Ecto neural progenitor cell (in vitro differentiated cells): ENCODE measurements around the gene VAPA.

ENCODE experiments used
- DNase-seq: peaks from one replicate; pipeline ENCODE4 v3.0.0-alpha.2; 2018; ENCODE audit warnings: low spot score

The VAPA gene

DNA sequence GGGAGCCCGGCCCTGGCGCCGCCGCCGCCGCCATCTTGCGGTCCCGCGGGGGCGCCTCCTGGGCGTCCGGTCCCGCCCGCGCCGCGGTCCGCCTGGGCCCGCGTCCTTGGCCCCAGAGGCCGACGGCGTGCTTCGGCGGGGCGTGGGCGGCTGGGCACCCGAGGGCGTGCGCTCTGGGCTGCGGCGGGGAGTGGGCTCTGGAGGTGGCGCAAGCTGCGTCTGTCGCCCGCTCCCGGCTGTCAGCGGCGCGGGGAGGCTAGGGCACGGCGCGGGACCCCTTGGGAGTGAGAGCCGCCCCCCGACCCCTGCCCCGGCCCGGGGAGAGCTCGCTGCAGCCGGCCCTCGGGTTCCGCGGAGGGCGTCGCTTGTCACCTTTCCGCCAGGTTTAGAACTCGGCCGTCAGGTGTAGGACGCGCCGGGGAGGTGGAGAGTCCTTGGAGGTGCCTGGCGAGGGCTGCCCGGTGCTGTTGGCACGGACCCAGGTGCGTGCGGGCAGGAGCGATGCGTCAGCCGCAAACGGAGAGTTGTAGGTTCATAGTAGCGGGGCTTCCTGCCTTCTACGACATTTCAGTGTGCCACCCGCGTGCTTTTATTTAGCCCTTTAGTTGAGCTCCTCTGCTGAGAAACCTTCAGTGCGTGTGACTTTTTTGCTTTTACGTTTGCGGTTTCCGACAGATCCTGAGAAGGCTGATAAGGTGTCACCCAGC lies 921 bp downstream of the VAPA start:
- no peak for DNase-seq

DNA sequence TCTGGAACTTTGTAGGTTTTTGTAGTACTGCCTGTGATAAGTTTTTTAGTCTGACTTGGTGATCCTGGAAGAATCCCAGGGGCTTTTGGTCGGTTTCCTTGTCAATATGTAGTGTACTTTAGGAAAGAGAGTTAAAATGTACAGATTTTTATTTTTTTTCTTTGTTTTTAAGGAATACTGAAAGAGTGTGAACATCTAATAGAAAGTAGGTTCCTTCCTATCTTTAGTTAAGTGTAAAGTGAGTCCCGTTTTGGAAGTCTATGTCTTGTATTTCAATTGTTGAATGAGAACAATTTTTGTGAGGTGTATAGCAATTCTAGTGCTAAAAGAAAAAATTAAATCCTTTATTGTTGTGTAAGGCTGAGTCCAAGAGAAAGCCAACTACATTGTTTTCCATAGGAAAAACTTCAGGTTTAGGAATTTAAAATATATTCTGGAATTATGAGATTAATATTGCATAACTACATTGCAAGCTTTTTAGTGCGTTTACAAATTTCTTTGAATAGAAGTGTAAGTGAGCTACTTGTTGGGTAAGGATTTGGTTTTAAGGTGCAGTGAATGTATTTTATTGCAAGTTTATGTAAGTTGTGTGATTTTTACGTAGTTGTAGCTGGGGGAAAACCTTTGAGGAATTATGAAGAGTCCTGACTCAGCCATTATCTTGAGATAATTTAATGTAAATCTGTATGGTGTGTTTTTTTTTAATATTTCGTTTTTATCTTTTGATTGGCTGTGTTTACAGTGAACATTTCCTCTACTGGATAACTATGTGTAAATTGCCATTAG lies 1.7 kb downstream of the VAPA start:
- DNase-seq: no peak

DNA sequence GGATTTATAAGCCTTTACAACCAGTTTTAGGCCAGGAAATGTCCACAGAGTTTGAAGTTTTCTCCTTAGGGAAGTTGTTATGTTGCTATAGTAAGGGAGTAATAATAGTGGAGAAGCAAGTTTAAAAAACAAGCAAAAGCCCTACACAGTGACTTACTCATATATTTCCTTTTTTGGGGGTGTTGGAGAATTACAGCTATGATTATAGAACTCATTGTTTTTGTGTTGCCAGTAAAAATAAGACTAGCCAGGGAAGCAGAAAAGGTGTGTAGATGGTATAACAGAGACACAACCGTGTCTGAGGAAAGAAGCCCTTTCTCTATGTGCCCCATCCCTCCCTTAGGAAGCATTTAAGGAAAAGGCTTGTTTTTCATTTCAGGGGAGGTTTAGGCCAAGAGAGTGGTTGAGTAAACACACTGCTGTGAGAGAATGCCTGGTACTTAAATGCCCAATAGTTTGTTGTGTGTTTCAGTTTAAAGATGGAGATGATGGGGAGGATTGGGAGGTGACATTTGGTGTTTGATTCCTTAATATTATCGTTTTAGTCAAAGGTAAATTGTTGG lies 2.3 kb downstream of the VAPA start:
- DNase-seq: no peak

DNA sequence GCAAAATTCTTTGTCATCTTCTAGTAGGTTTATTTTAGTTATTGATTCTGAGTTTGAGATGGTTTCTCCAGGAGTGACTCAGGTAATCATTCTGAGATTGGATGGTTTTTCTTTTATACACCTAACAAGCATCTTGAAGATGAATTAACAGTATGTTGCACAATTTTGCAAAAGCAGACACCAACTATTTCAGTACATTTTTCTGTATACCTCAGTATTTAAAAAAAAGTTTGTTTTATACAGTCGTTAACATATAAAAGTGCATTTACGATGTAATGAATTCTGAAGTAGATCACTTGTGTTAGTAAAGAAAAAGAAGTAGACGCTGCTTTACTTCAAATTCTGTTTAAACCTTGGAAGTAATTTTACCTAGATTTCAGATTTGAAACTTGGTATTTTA lies 3.0 kb downstream of the VAPA start:
- DNase-seq: no peak

DNA sequence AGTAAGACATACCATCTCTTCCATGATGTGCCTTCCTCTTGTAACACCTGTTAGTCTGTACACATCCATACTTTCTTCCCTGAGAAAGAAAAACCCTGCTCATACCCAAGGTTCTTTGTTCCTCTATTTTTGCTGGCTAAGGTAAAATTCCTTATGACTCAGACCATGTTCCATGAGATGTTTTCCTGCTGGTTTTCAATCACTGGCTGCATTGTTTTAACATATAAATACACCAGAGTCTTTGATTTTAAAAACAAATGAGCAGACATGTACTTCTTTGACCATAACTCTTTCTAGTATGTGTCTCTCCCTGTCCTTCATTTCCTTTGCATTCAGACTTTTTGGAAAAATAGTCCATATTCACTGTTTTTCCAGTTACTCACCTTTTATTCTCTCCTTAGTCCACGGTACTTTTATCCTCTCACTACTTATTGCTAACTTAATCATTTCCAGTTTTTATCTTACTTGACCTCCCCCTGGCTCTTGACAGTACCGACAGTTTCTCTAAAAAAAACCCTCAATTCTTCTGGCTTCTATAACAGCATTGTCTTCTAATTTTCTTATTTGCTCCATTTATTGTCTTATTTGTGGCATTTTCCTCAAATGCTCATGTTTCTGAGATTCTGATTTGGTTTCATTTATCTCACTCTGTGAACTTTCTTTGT lies 4.3 kb downstream of the VAPA start:
- no peak for DNase-seq

DNA sequence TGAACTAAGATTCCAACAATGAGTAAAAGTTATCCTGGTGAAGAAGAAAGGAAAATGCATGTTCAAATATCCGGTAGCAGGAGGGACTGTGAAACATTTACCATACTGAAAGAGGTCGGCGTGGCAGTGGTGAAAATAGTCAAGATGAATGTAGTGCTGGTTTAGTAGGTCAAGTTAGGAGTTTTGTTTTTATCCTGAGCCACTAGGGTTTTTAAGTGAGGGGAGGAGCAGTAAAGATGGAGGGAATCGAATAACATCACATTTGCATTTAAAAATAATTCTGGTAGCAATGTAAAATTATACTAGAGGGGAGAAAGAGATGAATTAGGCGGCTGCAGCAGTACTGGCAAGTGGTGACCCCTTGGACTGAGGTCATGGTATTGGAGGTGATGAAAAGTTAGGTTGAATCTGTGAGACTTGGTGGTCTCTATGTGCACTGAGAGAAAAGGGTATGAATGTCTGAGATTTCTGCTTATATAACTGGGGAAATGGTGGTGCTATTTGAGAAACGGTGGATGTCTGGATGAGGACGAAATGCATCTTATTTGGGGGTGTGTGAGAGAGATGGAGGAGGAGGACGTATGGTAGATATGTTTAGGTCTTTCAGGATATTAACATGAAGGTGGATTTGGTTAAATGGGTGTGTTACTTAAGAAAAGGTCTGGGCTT lies 5.9 kb downstream of the VAPA start:
- DNase-seq: no peak

DNA sequence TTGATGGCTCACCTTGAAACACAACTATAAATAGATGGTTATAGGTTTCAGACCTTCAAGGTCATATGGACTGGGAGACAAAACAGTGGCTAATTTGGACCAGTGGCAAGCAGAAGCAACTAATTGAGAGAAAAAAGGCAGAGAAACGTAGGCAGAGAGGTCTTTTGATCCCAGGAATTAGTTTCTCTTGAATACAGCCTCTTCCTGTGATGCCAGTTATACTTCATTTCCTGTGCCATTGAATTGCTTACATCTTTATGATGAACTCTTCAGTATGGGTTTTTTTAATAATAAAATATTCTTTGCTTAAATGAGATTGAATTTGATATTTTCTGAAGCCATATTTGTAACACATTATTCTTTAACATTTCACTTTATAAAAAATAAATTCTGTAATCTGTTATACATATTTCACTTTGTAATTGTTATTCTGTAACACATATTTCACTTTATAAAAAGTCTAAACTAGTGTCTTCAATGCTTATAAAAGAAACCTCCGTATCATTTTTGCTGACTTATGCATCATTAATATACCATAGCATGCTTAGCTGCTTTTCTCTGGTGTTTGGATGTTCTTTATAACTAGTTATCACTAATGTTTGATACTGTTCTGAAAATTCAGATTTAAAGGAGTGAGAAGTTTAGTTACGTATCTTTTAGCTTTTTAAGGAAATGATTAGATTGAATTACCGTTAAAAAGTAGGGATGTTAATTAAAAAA lies 8.9 kb downstream of the VAPA start:
- DNase-seq: no peak

DNA sequence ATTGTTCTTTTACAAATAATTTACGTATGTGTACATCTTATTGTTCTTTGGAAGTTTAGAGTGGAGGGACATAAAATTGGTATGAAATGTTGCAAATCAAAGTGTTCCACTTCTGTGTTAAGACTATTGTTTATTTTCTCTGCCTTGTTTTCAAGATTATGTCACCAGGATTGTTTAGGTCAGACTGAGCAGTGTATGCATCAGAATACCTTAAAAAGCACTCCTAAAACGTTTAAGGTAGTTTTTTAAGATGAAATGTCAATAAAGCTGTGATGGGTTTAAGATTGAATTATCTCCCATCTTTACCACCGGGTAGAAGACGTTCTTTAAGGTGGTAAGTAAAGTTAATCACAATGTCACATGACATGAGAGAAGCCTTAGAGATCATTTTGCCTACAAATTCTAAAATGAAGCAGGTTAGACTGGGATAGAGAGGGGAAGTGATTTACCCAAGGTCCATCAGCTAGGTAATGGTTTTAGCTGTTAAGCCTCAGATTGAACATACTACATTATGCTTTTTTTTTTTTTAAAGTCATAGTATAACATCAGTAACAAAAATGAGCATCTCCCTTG lies 10.6 kb downstream of the VAPA start:
- DNase-seq: no peak

DNA sequence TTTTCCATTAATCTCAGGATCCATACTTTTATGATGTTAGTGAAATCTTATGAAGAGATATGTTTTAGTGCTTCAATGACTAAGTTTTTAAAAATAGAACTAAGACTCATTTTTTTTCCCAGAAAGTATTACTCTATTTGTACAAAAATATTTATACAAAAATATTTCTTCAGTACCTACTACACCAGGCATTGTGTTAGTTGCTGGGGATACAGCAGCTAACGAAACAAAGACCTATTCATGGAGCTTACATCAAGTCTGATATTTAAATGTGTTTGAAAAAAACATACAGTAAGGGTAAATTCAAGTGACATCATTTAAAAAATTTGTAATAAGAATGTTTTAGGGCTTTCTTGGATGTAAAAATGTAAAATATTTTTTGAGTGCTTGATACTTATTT lies 11.6 kb downstream of the VAPA start:
- no peak for DNase-seq

DNA sequence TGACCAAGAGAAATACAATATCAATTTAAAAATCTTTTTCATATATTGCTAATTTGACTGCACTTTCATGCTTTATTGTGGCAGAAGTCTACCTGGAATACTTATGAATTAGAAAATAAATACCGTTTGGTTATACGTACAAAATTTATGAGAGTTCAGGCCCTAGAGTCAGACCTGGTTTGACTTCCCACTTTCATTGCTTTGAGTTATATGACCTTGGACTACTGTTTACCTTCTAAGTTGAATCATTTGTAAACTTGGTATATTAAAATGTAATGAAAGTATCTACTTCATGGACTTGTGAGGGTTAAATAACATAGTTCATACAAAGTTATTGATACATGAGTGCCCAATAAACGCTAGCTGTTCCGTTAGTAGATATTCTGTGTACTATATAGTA lies 12.0 kb downstream of the VAPA start:
- no peak for DNase-seq

DNA sequence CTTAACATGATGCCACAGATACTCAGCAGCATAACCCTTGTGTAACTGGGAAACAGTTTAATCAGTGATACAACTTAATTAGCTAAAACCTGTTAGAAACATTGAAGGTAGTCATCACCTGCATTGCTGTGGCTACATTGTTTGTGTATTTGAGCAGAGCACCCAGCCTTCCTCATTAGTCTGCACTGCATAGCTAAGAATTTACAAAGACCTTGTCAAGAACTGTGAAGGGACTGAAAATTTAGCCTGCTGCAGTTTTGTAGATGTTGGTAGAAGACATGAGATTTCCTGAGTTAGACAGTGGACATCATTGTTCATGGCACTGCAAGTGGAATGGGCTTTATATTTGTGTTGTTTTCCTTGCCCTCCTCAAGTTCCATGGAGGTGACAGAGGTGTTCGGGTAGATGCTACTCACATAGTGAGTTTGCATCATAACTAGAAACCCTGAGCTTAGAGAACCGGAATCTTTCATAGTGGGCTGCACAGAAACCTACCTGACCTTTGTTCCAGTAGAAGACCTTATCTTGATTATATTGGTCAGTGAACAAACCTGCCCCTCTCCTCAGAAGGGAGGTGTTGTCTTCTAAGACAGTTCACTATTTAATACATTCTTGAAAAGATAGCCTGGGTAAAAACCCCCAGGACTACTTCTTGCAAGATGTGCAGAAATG lies 12.5 kb downstream of the VAPA start:
- no peak for DNase-seq

DNA sequence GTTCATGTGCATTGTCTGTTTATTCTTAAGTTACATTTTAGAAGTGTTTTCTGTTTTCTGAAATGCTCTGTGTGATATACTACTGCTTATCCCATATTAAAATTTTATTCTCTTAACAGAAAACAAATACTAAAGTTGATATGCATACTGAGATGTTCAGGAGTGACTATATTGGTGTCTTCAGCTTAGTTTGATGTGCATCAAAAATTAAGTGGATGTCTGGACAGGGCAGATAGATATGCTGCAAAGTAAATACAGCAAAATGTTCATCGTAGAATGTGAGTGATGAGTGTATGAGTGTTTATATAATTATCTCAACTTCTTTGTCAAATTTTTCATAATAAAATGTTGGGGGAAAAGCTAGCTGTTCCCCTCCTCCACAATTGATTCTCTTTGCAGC lies 13.2 kb downstream of the VAPA start:
- no peak for DNase-seq

DNA sequence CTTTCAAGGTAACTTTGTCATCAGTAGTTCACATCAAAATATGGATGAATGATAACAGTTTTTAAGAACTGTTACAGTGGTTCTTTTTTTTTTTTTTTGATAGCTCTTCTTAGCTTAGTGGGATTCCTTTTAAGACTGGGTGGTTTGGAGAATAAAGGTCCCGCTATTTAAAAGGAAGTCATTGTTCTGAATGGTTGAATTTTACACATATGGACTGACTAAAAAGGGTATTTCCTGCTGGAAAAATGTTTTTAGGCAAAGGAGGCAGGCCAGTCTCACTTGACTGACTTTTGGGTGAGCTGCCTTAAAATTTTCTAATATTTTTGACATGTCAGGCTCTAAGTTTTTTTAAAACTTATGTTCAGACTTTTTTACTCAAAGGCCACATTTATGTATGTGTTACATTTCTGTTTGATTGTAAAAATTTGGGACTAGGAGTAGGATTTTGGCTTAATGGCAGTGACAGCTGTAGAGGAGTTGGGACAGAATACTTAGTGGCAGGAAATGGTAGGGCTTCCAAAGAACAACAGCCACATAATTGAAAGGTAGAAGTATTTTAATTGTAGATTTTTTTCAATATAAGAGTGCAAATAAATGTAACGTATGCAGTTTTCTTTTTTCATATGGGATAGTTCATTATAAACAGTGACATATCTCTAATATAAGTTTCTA lies 13.7 kb downstream of the VAPA start:
- DNase-seq: no peak

DNA sequence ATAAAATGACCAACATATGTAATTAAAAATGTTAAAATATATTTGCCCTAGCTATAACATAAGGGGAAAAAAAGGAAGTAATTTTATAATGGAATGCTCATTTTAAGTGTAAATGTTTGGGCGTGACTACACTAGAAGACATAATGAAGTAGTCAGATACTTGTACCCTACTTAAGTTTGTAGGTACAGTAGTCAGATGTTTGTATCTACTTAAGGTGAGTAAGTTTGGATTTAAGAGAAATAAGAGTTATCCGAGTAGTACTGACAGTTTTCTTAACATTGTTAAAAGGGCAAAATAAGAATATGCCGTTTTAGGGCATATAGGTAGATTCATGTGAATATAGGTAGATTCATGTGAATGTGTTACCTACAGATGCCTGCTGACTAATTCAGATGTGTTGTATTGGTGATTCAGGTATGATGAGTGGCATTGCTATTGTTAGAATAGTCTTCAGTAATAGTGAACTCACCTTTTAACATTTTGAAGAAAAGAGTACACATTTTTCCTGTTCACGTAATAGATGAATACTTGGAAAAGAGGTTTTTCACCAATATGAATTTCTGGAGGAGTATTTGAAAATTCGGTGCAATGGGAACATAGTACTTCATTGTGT lies 14.9 kb downstream of the VAPA start:
- DNase-seq: no peak

DNA sequence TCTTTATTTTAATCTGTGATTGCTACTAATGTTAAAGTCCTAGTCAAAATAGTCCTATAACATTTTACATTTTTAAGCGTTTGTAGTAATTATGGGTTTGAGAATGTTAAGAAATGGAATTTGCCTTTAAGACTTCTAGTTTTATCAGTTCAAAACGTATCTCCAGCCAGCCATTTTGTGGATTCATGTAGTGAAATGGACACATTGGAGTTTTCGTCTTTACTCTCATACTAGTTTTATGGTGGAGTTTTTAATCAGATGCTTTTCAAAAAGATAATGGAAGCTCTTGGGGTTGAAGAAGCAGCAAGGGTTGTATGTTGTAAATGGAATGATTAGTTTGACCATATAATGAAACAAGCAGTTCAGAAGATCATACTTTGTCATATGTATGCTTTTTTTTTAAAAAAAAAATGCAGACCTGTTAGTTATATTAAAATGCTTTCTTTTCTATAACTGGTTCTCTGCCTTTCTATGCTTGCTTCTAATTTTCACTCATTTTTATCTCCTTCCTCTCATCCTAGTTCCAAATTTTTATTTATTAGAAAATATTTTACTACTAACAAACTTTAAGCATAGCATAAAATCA lies 16.6 kb downstream of the VAPA start:
- no peak for DNase-seq

DNA sequence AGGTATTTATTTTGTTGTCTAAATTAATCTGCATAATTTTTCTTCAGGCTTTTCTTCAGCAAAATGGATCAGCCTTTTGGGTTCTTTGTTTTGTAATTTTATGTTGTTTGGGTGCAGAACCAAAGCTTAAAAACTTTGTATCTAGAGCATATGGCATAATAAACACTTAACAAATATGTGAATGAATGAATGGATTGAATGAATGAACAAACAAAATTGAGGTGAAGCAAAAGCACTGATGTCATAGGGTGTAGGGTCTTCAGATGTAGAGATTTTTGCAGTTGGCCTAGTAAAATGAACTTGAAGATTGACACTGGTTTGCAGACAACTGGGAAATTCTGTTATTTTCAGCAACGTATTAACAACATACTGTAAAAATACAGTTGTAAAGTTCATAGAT lies 17.3 kb downstream of the VAPA start:
- no peak for DNase-seq

DNA sequence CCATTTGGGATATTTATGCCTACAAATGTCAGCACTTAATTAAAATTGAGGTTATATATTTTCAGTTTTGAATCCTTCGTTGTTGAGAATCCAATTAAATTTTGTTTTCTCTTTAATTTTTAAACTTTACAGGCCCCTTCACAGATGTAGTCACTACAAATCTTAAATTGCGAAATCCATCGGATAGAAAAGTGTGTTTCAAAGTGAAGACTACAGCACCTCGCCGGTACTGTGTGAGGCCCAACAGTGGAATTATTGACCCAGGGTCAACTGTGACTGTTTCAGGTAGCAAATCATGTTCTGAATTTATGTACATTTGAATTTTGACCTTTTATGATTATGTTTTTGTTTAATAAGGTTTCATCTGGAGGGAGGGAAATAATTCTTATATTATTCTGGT lies 17.9 kb downstream of the VAPA start:
- DNase-seq: no peak

DNA sequence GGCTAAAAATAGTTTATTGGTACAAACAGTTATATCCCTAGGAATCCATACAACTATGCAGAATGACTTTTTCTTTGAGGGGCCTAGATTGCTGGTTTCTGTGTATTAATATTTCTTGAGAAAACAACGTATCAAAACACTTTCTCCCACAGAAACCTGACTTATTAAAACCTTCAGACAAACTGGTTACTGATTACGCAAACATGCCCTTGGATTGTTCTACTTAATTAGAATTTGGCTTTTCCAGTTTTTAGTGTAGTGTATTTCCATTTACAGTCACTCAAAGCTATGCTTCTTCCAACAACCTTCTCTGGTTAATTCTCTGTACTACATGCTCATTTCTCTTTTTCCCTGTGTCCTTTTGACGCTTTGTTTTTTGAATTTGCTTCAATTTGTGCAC lies 20.0 kb downstream of the VAPA start:
- DNase-seq: no peak

DNA sequence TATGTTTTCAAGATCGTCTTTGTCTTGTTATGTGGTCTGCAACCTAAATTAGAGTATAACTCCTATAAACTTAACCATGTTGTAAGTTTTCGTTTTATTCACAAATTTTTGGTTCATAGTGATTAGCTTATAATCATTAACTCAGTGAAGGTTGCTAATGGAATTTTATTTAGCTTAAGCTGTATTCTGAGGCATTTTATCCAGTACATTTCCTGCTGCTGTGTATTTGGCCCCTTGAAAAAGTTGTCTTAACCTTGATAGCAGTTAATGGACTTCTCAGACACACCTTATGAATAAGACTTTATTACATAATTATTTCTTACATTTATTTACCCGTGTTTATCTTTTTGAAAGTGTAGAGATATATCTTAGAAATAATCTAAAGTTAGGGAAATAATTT lies 20.5 kb downstream of the VAPA start:
- no peak for DNase-seq
